Measurements from ENCODE around the gene DNAH9. TPM values are rescaled to one million over a fixed set of nuclear protein-coding genes. Genes with fewer than 3 reads are reported as not detected.

The DNAH9 gene
- total and polyA plus RNA-seq, 2 experiments from 2014 or later, result 0.24 to 1.8 TPM

DNA sequence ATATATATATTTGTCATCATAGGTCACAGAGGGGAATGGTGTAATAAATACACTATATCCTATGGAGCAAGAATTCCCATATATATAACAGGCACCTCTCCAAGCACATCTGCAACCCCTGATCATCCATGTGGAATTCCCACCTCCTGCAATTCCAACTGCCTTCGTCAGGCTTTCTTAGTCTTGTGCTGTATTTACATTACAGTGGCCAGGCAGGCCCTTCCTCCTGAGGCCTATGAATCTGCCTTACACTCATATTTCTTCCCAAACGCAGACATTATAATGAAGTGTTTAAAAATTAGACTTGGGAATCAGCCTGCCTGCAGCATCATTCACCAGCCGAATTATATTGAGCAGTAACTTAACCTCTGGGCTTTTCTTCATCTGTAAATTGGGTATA lies 19.3 kb upstream of the DNAH9 start:
- Histone ChIP-seq H3K27me3 (no peaks in the 10 kb centered on the region), H3K9me3 (ENCODE audit: low read depth) (no peaks in the 10 kb centered on the region), H3K4me3 (no peak overlapping the region), H3K4me1 (ENCODE audit: low read depth) (no peaks in the 10 kb centered on the region), H3K36me3 (no peaks in the 10 kb centered on the region), H3K27ac (no peak overlapping the region)
- DNase-seq (ENCODE audit: low read depth in 1 of 2, low spot score in 1 of 2), result no peak
- TF ChIP-seq, protein P1, sequence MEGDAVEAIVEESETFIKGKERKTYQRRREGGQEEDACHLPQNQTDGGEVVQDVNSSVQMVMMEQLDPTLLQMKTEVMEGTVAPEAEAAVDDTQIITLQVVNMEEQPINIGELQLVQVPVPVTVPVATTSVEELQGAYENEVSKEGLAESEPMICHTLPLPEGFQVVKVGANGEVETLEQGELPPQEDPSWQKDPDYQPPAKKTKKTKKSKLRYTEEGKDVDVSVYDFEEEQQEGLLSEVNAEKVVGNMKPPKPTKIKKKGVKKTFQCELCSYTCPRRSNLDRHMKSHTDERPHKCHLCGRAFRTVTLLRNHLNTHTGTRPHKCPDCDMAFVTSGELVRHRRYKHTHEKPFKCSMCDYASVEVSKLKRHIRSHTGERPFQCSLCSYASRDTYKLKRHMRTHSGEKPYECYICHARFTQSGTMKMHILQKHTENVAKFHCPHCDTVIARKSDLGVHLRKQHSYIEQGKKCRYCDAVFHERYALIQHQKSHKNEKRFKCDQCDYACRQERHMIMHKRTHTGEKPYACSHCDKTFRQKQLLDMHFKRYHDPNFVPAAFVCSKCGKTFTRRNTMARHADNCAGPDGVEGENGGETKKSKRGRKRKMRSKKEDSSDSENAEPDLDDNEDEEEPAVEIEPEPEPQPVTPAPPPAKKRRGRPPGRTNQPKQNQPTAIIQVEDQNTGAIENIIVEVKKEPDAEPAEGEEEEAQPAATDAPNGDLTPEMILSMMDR (IDR thresholded peaks at IDR 0.05; ENCODE audit: low read depth, low read length), result no peak

DNA sequence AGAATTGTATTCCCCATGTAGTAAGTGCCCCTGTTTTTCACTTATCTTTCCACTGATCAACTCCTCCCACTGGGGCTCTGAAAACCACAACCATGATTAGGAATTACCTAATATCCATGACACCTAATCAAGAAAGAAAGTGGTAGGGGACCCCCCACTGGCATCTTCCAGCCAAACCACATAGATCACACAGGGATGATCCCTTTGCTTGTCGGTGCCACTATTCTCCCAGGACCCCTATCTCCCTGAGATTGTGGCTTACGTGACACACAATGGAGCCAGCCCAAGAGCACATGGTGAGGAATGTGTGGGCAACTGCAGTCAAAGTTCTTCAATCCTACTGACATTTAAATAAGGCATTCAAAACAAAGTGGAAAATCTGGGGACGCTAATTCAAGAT lies 17.6 kb upstream of the DNAH9 start:
- H3K27ac ChIP-seq, result no peak overlapping the region
- H3K4me1 ChIP-seq (ENCODE audit: low read depth), result no peaks in the 10 kb centered on the region
- no peaks in the 10 kb centered on the region for H3K36me3 ChIP-seq
- TF ChIP-seq, protein P1 (IDR thresholded peaks at IDR 0.05; ENCODE audit: low read depth, low read length), result no peak
- DNase-seq (ENCODE audit: low read depth in 1 of 2, low spot score in 1 of 2), result no peak
- H3K27me3 ChIP-seq, result no peaks in the 10 kb centered on the region
- H3K4me3 ChIP-seq, result no peak overlapping the region
- H3K9me3 ChIP-seq (ENCODE audit: low read depth), result no peaks in the 10 kb centered on the region

DNA sequence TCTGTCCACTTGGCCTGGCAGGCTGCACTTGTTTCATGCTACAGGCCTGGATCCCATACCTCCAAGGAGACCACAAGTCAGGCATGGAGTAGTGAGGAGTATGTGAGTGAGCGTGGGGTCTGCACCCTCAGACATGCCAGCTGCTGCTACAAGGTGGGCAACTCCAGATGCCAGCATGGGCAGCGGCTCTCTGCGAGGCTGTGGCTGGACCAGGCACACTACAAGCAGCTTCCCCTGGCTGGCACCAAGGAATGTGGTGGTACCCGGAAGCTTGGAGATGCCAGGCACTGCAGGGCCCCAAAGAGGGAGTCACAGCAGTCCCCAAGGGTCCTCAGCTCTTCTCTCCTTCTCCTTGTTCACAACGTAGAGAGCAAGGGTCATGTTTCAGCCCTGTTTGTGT lies 16.1 kb upstream of the DNAH9 start:
- TF ChIP-seq, protein P1 (IDR thresholded peaks at IDR 0.05; ENCODE audit: low read depth, low read length), result no peak
- DNase-seq (ENCODE audit: low read depth in 1 of 2, low spot score in 1 of 2), result no peak
- Histone ChIP-seq H3K36me3 (no peaks in the 10 kb centered on the region), H3K9me3 (ENCODE audit: low read depth) (no peaks in the 10 kb centered on the region), H3K27me3 (no peaks in the 10 kb centered on the region), H3K4me3 (no peak overlapping the region), H3K4me1 (ENCODE audit: low read depth) (no peaks in the 10 kb centered on the region), H3K27ac (no peak overlapping the region)

DNA sequence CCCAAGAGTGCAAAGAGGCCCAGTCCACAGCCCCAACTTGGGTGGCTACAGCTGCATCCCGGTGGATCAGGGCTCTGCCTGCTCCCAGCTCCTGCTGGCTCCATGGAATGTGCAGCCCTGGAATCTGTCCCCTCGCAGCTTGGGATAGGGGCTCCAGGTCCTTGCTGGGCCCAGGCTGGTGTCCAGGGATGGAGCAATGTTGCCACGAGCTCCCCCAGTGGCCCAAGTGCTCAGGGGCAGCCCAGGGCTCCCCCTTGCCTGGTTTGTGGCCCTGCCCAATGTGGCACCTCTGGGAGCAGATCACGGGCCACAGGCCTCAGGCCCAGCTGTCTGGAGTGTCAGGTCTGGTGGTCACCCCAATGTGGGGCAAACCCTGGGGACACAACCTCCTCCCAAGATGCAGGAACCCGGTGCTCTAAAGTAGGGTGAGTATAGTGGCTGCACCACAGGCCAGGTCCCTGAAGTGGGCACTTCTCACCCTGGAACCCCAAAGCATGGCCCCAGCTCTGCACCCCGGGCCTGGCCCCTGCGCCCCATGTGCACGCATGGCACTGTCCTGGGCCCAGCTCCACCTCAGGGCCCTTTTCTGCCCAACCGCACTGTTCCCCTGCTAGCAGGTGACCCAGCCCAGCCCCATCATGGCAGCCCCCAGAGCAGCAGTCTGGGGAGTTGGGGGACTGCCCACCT lies 14.8 kb upstream of the DNAH9 start:
- Histone ChIP-seq H3K4me3 (no peak overlapping the region), H3K9me3 (ENCODE audit: low read depth) (no peaks in the 10 kb centered on the region), H3K27me3 (no peaks in the 10 kb centered on the region), H3K36me3 (no peaks in the 10 kb centered on the region), H3K27ac (no peak overlapping the region), H3K4me1 (ENCODE audit: low read depth) (no peaks in the 10 kb centered on the region)
- no peak for DNase-seq (ENCODE audit: low read depth in 1 of 2, low spot score in 1 of 2)
- TF ChIP-seq, protein P1 (IDR thresholded peaks at IDR 0.05; ENCODE audit: low read depth, low read length), result no peak

DNA sequence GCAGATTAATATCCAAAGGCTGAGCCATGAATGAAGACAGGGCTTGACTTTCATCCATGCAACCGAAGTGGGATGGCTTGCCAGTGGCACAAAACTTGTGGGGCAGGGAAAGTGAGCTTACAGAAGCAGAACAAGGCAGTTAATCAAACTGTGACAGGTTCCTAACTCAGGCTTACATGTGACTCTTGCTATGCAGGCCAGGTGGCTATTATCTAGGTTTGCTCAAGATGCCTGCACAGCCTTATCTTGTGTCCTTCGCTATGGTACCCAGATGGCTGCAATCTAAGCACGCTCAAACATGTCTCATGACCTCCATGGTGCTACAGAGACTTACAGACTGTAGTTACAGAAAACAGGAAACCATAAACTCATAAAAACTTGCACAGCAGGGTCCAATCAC lies 8.6 kb upstream of the DNAH9 start:
- Histone ChIP-seq H3K4me3 (no peak overlapping the region), H3K9me3 (ENCODE audit: low read depth) (no peaks in the 10 kb centered on the region), H3K27me3 (no peaks in the 10 kb centered on the region), H3K4me1 (ENCODE audit: low read depth) (no peaks in the 10 kb centered on the region), H3K27ac (no peak overlapping the region), H3K36me3 (no peaks in the 10 kb centered on the region)
- no peak for DNase-seq (ENCODE audit: low read depth in 1 of 2, low spot score in 1 of 2)
- TF ChIP-seq, protein P1 (IDR thresholded peaks at IDR 0.05; ENCODE audit: low read depth, low read length), result no peak

All from cardiac muscle cell (in vitro differentiated cells and primary cell).